KBM-7 (cell line): ENCODE data around the gene CTNNBL1.
"Not testable (repeated sequence)": the region's sequence is repeated elsewhere in the genome, so short reads cannot be mapped to it uniquely, and the experiment has no call there.

Experiments
- DNase-seq: peaks from one replicate; pipeline ENCODE4 v3.0.0-alpha.2; 2015
- in situ Hi-C: fragments of 300-500 bp; cut with MboI; formaldehyde crosslinking; loops from 2 replicates; pipeline ENCODE4 v1.14.3; 2020; ENCODE audit warnings: low sequenced_read_pairs, low pct_unique_long_range_greater_than_20kb, mixed read lengths

CTNNBL1 gene

DNA sequence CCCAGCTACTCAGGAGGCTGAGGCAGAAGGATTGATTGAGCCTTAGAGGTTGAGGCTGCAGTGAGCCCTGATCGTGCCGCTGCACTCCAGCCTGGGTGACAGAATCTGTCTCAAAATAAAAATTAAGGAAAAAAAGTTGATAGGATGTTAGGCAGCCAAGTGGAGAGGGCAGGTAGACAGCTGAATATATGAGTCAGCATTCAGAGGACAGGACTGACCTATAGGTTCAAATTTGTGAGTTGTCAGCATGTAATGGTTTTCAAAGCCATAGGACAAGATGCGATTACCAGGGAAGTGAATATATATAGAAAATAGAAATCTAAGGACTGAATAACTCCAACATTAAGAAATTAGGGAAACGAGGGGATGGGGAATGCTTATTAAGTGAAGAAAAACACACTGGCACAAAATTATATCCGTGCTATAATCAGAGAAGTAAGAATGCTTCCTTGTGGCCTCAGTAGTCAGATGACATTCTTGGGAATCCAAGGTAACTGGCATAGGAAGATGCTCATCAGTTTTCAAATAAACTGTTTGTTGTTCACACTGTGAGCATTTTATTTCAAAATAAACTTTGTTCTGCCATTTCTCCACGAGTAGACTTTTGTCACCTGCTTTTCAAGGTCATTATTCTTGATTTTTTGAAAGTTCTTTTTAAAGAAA is 145.1 kb downstream of the CTNNBL1 start:
- in situ Hi-C loops = no loop called here
- no peak for DNase-seq

DNA sequence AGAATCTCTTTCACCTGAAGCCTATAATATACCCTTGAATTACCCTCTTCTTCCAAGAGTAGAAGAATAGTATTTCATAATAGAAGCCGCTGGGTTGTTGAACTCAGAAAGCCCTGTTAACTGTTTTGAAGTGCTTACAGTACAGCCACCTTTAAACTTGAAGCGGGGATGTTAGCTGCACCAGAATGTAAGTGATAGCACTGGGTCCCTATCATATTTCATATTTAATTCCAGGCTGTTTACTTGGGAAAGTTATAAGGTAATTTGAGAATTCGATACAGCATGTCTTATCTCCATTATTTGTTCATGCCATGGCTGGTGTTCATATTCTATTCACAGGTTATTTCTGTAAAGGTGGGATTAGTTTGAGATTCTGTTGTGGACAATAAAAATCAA is 145.6 kb downstream of the CTNNBL1 start:
- no peak for DNase-seq
- in situ Hi-C loops = no loop called here

- DNase-seq = no peak
- in situ Hi-C loops = no loop called here
Observed at GRCh38 chr20:37839955-37840354, 146.1 kb downstream of the CTNNBL1 start.

DNA sequence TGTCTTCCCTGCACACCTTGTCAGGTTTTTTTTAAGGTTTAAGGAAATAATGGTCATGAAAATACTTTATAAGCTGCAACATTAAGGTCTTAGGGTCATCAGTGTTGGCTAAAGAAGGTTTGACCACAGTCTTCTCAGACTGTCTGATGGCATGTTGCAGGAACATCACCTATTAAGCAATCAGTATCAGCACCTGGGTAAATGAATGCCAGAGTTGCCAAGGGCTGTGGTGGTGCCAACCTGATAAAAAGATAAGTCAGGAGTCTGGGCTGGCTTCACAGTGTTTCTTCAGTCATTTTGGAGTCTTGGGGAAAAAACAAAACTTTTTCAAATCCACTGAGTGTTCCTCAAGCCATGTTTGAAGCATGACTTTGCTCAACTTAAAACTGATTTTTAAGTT is 147.6 kb downstream of the CTNNBL1 start:
- in situ Hi-C loops = no loop called here
- no peak for DNase-seq

DNA sequence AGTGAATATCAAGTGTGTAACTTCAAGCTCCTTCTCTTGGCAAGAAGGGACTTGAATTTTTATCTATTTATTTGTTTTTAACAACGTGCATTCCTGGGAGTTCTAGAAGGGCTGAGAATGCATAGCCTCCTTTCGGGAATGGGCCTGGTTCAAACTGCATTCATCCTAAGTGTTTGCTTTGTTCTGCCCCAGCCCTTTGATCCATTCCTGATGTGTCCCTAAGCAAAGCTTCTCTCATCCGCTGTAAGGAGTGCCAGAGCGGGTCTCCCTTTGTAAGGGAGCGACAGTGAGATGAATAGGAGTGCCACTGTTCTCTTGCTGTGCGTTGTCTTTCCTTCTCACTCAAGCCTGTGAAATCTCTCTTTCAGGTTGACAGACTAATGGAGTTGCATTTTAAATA is 148.1 kb downstream of the CTNNBL1 start:
- in situ Hi-C loops = no loop called here
- DNase-seq = no peak

DNA sequence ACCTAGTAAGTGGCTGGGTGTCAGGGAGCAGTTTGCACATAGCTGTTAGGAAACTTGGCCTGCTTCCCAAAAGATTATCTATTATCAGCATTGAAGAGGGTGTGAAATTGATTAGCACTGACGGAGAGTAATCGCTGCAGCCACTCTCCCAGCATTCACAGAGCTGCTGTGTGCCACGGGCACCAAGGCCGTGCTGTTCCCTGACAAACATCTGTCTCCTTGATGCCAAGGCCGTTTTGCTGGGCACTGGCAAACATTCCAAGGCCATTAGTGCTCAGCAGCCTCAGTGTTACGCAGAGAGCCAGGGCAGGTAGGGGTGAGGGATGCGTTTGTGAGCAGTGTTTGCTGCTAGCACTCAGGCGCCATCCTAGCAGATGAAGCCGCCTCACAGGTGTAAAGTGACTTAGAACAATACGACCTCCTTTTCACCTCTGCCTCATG is 151.4 kb downstream of the CTNNBL1 start:
- in situ Hi-C loops = no loop called here
- no peak for DNase-seq

GRCh38 chr20:37845878-37846277 is 152.0 kb downstream of the CTNNBL1 start:
- no peak for DNase-seq
- in situ Hi-C loops = no loop called here

GRCh38 chr20:37846573-37846972 is 152.7 kb downstream of the CTNNBL1 start:
- no peak for DNase-seq
- in situ Hi-C loops = no loop called here

DNA sequence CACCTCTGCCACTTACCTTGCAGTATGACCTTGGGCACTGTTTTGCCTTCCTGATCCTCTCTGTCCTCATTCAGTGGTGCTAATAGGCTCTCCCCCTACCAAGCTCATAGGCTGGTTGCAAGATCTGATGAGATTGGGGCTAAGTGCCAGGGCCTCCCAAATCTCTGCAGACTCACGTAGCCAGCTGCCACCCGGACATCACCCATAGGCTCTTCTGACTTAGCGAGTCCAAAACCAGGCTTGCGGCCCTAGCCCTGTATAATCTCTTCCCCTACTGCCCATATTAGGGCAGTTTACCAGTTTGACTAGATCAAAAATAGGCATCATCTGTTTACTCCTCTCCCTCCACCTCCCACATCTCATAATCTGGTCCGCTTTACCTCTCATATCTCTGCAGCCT is 154.9 kb downstream of the CTNNBL1 start:
- in situ Hi-C loops = no loop called here
- no peak for DNase-seq

- in situ Hi-C loops = no loop called here
- DNase-seq = no peak
Observed at GRCh38 chr20:37849156-37849555, 155.3 kb downstream of the CTNNBL1 start.

DNA sequence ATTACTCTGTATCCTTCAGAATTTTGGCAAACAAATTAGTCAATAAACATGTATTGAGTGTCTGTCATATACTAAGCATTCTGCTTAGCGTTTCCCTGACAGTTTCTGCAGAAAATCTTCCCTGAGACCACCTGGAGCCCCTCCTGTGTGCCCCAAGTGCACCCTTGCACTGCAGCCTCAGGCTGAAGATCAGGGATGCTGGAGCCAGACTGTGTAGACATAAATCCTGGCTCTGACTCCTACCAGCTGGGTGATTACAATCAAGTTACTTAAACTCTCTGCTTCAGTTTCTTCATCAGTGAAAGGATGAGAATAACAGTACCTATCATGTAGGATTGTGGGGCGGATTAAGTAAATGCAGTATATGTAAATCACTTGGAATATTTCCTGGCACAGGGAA is 155.7 kb downstream of the CTNNBL1 start:
- in situ Hi-C loops = no loop called here
- DNase-seq = no peak

DNA sequence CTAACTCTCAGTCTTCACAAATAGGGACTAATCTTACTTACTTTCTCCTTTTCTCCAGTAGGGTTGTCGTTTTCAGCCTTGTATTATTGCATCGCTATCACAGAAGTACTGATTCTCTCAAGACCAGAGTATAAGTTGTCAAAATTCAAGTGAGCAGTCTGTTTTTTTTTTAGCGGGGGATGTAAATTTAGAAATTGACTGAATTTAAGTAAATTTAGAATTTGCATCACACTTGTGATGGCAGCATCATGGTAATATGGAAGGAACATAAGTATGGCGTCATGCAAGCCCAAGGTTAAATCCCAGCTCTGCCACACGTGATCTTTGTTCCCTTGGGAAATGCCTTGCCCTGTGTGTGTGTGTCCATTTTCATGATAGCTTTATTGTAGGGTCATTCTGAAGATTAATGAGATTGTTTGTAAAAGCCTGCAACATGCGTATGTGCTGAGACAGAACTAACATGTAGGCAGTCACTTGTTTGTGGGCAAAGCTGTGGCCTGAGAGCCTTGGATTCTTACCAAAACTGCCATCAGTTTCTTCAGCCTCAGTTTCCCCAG is 156.3 kb downstream of the CTNNBL1 start:
- in situ Hi-C loops = no loop called here
- DNase-seq = no peak

- in situ Hi-C loops = no loop called here
Observed at GRCh38 chr20:37850724-37851355, 157.0 kb downstream of the CTNNBL1 start.

GRCh38 chr20:37852666-37853065 is 158.8 kb downstream of the CTNNBL1 start:
- no peak for DNase-seq
- in situ Hi-C loops = no loop called here

More at GRCh38 chr20:37850724-37851355, 157.0 kb downstream of the CTNNBL1 start:
- DNase-seq = no peak

GRCh38 chr20:37853823-37854375 is 160.1 kb downstream of the CTNNBL1 start:
- in situ Hi-C loops = no loop called here
- DNase-seq = no peak

GRCh38 chr20:37856034-37856433 is 162.2 kb downstream of the CTNNBL1 start:
- in situ Hi-C loops, DNase-seq: not testable (repeated sequence)

DNA sequence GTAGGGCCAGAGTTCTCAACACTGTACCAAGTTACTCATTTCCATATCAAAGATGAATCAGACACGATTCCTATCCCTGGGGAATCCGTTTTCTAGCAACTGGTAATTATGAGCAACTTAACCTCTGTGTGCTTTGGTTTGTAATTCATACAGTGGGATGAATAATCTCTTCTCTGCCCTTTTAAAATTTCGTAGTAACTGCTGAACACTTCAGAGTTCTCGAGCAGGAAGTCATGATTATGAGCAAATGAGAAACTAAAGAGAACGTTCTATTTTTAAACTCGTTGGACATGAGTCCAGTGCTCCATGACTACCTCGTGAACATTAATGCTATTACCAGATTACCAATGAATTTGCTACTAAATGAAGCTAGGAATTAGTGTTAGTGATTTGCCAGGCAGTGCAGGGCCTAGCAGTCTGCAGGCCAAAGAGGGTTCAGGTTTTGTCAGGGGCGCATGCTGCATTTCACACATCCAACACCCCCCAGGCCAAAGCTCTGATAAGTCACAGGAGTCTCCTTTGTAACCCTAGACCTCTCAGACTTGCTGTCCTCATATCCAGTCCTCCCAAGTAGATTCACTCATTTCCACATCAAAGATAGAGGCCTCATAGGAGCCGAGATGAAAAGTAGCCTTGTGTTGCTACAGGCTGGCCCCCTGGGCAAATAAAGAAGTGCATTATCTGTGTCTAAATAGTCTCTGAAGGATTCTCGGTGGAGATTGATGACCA is 163.3 kb downstream of the CTNNBL1 start:
- in situ Hi-C loops = no loop called here
- no peak for DNase-seq

DNA sequence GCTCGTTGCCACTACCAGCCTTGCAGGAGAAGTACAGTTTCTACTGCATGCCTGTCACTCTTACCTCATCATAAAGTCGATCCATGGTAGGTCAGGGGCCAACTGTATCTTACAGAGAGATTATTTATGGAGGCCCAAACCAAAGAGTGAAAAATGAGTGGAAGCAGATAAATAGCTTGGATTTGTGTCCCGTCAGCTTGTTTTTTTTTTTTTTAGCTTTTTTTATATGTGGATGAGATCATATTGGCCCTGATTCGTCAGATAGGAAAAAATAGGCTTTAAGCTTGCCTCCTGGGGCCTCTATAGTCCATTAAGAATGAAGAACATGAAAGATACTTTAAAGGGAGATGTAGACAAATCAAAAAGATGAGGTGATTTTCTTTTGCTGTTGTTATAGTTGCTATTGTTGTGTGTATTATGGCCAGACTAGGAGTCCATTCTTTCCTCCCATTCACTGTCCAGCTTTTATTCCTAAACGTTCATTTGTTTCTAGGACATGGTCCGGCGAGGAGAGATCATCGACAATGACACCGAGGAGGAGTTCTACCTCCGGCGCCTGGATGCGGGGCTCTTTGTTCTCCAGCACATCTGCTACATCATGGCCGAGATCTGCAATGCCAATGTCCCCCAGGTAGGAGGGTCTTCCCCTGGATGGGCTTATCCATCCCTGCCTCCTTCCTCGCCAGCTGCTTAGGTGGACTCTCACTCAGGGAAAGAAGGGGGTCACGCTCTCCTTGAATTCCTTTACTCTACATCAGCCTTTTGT is 165.8 kb downstream of the CTNNBL1 start:
- in situ Hi-C loops = no loop called here

GRCh38 chr20:37863289-37863688 is 169.5 kb downstream of the CTNNBL1 start:
- in situ Hi-C loops = no loop called here
- no peak for DNase-seq

More for the DNA sequence above, 165.8 kb downstream of the CTNNBL1 start:
- no peak for DNase-seq
